ENCODE results near the gene PHF12. TPM values are rescaled to one million over a fixed set of nuclear protein-coding genes. Genes with fewer than 3 reads are reported as not detected.

The PHF12 gene
- total and polyA plus RNA-seq, 2 of the 13 experiments (the other 11 are each of a cell fraction or from before 2014, with no cell fraction given), result 9.8 to 17.1 TPM

- H3K79me2 ChIP-seq (ENCODE audit: insufficient read depth, low read length), result peaks cover 42% of the 10 kb centered on the region
- H3K9ac ChIP-seq (ENCODE audit: insufficient read depth, low read depth, low read length), result no peak overlapping the region
- WGBS (ENCODE audit: low lambda C conversion rate), result 98% methylated on average over 2 of the region's 2 CpGs
- intact Hi-C loops (cut with micrococcal nuclease; ENCODE audit: unreplicated experiment), result loop anchor here (10.0 kb wide), 1 partner anchor 1841 kb away; no protein-coding TSS in a partner anchor
- ChIA-PET CTCF (ENCODE audit: low intra/inter-chr PET ratio, low total read pairs) (no interaction called here), POLR2A (no interaction called here)
- DNase-seq (ENCODE audit: low spot score) (no peak), ATAC-seq (no peak), FAIRE-seq (no peak)
- H3K9me3 ChIP-seq (ENCODE audit: low read length), result no peaks in the 10 kb centered on the region
- H2AFZ ChIP-seq (ENCODE audit: low read length), result no peak overlapping the region
- H3K27me3 ChIP-seq (ENCODE audit: control insufficient read depth in 1 of 2, insufficient read depth in 2 of 2, low read length in 2 of 2), result no peaks in the 10 kb centered on the region
- H3K36me3 ChIP-seq (replicated peaks in 1 of 2; ENCODE audit: control insufficient read depth in 1 of 2, insufficient read depth in 2 of 2, low read length in 2 of 2), result peaks cover 23 to 66% of the 10 kb centered on the region in 2 experiments
- no peak overlapping the region for H3K4me3 ChIP-seq (replicated peaks in 1 of 3; ENCODE audit: insufficient read depth in 1 of 3, low read depth in 2 of 3, low read length in 3 of 3)
- no peaks in the 10 kb centered on the region for H3K4me1 ChIP-seq (ENCODE audit: insufficient read depth, low read length)
- BruUV-seq (replicated peaks), result no TSS peak
- in situ Hi-C loops (cut with HindIII; ENCODE audit: extremely low pct_ligation_motif_present, low pct_unique_long_range_greater_than_20kb), result no loop called here
- TF ChIP-seq CREB1 (IDR thresholded peaks at IDR 0.05), result 0 out of 2 replicates have a peak, but pooled peaks have one; percentile 28
- TF ChIP-seq CREB1 (CRISPR knock-in tag; IDR thresholded peaks at IDR 0.05), result no peak
- TF ChIP-seq ZFY (CRISPR knock-in tag; IDR thresholded peaks at IDR 0.05), result no peak
- TF ChIP-seq GLI4 (CRISPR knock-in tag; IDR thresholded peaks at IDR 0.05; ENCODE audit: borderline replicate concordance), result no peak
- no peak overlapping the region for H3K27ac ChIP-seq (ENCODE audit: extremely low read length, insufficient read depth, low read length)
- H3K4me2 ChIP-seq (ENCODE audit: low read depth, low read length), result no peak overlapping the region
- peaks cover 7% of the 10 kb centered on the region; the same call in 1 of the 2 replicates for H4K20me1 ChIP-seq (ENCODE audit: insufficient read depth, low read length)
Measured at GRCh38 chr17:28925912-28926365, 25.4 kb downstream of the PHF12 start.

DNA sequence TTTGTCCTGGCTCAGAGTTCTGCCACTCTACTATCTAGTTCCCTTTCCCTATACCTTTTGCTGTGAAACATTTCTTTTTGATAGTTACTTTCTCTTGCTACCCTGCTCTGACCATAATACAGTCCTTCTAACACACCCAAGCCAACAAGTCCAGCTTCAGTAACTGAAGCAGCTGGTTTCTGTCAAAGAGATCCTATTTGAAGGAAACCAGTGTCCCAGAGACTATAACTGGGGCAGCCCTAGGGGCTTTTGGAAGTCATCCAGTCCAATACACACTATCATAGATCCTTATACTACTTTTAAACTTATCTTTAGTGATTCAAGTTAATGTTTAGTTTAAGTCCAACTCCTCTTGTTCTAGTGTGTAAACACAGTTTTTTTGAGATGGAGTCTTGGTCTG lies 31.1 kb downstream of the PHF12 start:
- Histone ChIP-seq H3K27me3 (ENCODE audit: control insufficient read depth in 1 of 2, insufficient read depth in 2 of 2, low read length in 2 of 2) (no peaks in the 10 kb centered on the region), H3K4me3 (replicated peaks in 1 of 3; ENCODE audit: insufficient read depth in 1 of 3, low read depth in 2 of 3, low read length in 3 of 3) (no peak overlapping the region), H3K4me2 (ENCODE audit: low read depth, low read length) (no peak overlapping the region), H3K4me1 (ENCODE audit: insufficient read depth, low read length) (no peaks in the 10 kb centered on the region), H3K36me3 (replicated peaks in 1 of 2; ENCODE audit: control insufficient read depth in 1 of 2, insufficient read depth in 2 of 2, low read length in 2 of 2) (peaks cover 45 to 87% of the 10 kb centered on the region in 2 experiments), H3K79me2 (ENCODE audit: insufficient read depth, low read length) (no peaks in the 10 kb centered on the region), H3K27ac (ENCODE audit: extremely low read length, insufficient read depth, low read length) (no peak overlapping the region), H3K9ac (ENCODE audit: insufficient read depth, low read depth, low read length) (no peak overlapping the region), H3K9me3 (ENCODE audit: low read length) (no peaks in the 10 kb centered on the region), H4K20me1 (ENCODE audit: insufficient read depth, low read length) (no peaks in the 10 kb centered on the region), H2AFZ (ENCODE audit: low read length) (no peak overlapping the region)
- intact Hi-C loops (cut with micrococcal nuclease; ENCODE audit: unreplicated experiment), result loop anchor here (10.0 kb wide), 1 partner anchor 1835 kb away; no protein-coding TSS in a partner anchor
- in situ Hi-C loops (cut with HindIII; ENCODE audit: extremely low pct_ligation_motif_present, low pct_unique_long_range_greater_than_20kb), result no loop called here
- DNase-seq (ENCODE audit: low spot score), result no peak
- BruUV-seq (replicated peaks), result no TSS peak
- ChIA-PET POLR2A (no interaction called here), CTCF (ENCODE audit: low intra/inter-chr PET ratio, low total read pairs) (no interaction called here)
- no peak for ATAC-seq
- FAIRE-seq, result no peak
- TF ChIP-seq PRDM4 (CRISPR knock-in tag; IDR thresholded peaks at IDR 0.05; ENCODE audit: borderline replicate concordance) (no peak), ZGPAT (CRISPR knock-in tag; IDR thresholded peaks at IDR 0.05) (no peak), SUZ12 (IDR thresholded peaks at IDR 0.05; ENCODE audit: low read depth, low read length) (no peak), CREB1 (IDR thresholded peaks at IDR 0.05) (no peak), CREB1 (CRISPR knock-in tag; IDR thresholded peaks at IDR 0.05) (no peak), EP300 (IDR thresholded peaks at IDR 0.05; ENCODE audit: low read depth in 2 of 2, low read length in 2 of 2) (no peak), EP300 (CRISPR knock-in tag; IDR thresholded peaks at IDR 0.05; ENCODE audit: borderline replicate concordance) (no peak), KMT2A (CRISPR knock-in tag; IDR thresholded peaks at IDR 0.05) (no peak), ZXDC (CRISPR knock-in tag; IDR thresholded peaks at IDR 0.05) (no peak)
- TF ChIP-seq, protein P1, sequence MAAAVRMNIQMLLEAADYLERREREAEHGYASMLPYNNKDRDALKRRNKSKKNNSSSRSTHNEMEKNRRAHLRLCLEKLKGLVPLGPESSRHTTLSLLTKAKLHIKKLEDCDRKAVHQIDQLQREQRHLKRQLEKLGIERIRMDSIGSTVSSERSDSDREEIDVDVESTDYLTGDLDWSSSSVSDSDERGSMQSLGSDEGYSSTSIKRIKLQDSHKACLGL (CRISPR knock-in tag; IDR thresholded peaks at IDR 0.05), result no peak
